HG03558 (cell line): ENCODE measurements around the gene B3GNT8.
"Not testable (repeated sequence)": the region's sequence is repeated elsewhere in the genome, so short reads cannot be mapped to it uniquely, and the experiment has no call there.

Experiments
- ATAC-seq: cut with Tn5 transposase; IDR thresholded peaks from one replicate; pipeline ENCODE4 v1.9.1; 2021; ENCODE audit warnings: moderate number of reproducible peaks; ENCODE audit not compliant: unreplicated experiment; ENCODE audit errors: extremely low read depth

B3GNT8 gene

DNA sequence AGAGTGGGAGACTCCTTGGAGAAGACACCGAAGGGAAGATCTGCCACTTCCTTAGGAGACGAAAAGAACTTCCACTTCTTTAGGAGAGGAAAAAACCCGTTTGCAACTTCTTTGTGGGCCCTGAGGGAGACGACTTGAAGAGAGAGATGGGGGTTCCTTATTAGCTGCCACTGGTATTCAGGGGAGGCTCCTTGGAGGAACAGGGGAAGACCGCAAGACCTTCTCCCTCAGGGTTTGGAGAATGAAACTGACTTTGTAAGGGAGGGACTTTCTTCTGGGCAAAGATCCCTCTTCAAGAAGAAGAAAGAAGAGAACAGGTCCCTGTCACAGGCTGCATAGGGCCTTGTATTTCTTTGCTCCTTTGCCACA lies 29.1 kb downstream of the B3GNT8 start:
- ATAC-seq = no peak

GRCh38 chr19:41397086-41398049 lies 29.8 kb downstream of the B3GNT8 start, which contains the start of the genes BCKDHA and EXOSC5:
Gene BCKDHA (plus strand): TSS chr19:41397818. CDS start chr19:41397828, 10 bp downstream.
Gene EXOSC5 (minus strand): TSS chr19:41397359. CDS start chr19:41397328, 31 bp downstream.
- ATAC-seq = peak; percentile 68

DNA sequence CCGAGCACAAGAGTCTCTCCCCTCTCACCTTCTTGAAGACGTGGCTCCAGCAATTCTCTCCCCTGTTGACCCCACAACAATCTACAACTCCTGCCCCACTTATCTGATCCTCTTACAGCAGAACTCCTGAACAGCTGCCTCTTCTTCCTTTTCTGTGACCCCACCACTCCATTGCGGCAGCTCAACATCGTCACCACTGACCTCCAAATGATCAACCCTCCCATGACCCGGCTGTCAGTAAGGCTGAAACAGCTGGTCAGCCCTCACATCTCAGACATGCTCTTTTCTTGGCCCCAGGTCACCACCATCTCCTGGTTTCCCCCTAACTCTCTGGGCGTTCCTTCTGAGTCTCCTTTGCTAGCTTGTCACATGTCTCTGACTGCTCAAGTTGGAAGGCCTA lies 31.8 kb downstream of the B3GNT8 start:
- no peak for ATAC-seq

DNA sequence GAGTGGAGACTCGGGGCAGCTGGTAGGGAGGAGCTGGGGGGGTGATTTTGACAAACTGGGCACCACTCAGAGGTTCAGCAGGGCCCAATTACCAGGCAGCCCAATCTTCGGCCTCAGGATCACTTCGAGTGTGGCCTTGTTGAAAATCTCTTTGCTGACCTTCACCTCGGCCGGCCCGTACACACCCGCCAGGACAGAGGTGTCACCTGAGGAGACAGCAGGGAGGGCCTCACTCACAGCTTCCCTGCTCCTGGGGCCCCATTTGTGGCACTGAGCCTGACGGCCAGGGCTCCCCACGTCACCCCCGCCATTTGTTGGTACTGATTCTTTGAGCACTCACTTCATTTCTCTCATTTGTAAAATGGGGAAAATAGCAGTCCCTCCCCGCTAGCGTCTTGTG lies 34.4 kb downstream of the B3GNT8 start:
- ATAC-seq = no peak

DNA sequence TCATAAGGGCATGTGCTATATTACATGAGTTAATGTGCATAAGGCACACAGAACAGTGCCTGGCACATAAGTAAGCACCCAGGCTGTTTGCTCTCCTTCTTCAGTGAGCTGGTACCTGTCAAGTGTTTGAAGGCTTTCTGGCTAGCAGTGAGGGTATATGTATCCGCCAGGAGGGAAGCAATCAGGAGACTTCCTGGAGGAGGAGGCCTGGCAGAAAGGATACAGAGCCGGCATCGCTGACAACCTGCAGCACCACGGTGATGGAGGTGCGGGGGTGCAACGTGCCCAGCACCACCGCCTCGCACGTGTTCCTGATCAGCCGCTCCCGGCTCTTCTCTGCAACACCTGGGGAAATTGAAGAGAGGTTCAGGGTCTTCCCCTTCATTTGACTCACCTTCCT lies 35.6 kb downstream of the B3GNT8 start:
- ATAC-seq = no peak

DNA sequence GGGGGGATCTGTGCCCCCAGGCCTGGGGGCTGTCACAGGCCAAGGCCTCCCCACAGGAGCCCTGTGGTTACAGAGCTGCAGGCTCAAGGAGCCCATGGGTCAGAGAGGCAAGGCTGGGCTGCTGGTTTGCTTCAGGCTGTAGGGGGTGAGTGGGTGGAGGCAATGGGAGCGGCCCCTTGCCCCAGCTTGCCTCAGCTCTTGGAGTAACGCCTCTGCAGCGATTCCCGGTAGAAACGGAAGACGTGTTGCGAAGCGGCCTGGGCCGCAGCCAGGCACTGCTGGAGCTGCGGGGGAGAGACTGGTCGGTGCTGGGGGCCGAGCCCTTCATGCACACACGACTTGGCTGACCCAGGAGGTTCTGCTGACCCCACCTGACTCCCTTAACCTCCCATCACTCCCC lies 40.7 kb downstream of the B3GNT8 start:
- no peak for ATAC-seq

GRCh38 chr19:41384351-41384750 lies 42.8 kb downstream of the B3GNT8 start:
- ATAC-seq = no peak

- not testable (repeated sequence) for ATAC-seq
These were observed 45.6 kb downstream of the B3GNT8 start for GRCh38 chr19:41381536-41381935.

DNA sequence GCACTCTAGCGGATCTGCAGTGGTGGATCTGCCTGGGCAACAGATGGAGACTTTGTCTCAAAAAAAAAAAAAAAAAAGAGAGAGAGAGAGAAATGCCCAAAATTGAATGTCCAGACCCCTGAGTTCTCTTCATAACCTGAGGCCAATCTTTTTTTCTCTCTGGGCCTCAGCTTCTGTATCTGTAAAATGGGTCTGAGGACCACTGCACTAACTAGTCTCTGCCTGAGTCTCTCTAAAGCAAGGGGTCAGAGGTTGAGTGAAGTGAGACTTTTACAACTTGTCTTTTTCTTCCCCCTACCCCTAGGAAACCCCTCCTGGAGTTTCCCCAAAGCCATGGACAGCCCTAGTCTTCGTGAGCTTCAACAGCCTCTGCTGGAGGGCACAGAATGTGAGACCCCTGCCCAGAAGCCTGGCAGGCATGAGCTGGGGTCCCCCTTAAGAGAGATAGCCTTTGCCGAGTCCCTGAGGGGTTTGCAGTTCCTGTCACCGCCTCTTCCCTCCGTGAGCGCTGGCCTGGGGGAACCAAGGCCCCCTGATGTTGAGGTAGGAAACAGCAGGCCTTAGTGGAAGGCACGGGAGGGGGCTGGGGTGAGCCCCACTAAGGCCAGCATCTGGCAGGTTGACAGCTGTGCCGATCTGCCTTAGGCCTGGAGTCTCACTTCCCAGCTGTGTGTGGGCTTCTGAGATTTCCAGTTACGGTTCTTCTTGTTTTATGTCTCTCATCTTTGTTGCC lies 49.0 kb downstream of the B3GNT8 start:
- no peak for ATAC-seq

- ATAC-seq = no peak
These were observed 50.2 kb downstream of the B3GNT8 start for GRCh38 chr19:41376998-41377365.

GRCh38 chr19:41376241-41376997 lies 50.8 kb downstream of the B3GNT8 start, which contains the start of gene TMEM91:
Gene TMEM91 (plus strand): TSS chr19:41376533. CDS start chr19:41378310, 1,777 bp downstream.
- ATAC-seq = no peak
